HepG2 (cell line): Measurements from ENCODE around the gene OPN1MW3. TPM values are rescaled to one million over a fixed set of nuclear protein-coding genes. Genes with fewer than 3 reads are reported as not detected.
"Not testable (repeated sequence)": the region's sequence is repeated elsewhere in the genome, so short reads cannot be mapped to it uniquely, and the experiment has no call there.

Experiments used
- ATAC-seq: fragments of 200-7000 bp; cut with Tn5 transposase; 3 replicates; pipeline ENCODE4 v1.9.1; 2020; ENCODE audit warnings: mild to moderate bottlenecking, moderate library complexity
- BruUV-seq: library from RNA; stranded (reverse); fragments of 400-500 nt; replicated peaks from 2 replicates; lab custom pipeline; 2021; lab: Mats Ljungman, UMichigan
- CTCF ChIA-PET: fragments of 300-600 bp; formaldehyde crosslinking; extraction: SDS; loops from one replicate; lab custom pipeline; 2021; ENCODE audit warnings: low total read pairs, inconsistent platforms, low intra/inter-chr PET ratio; lab: Yijun Ruan, JAX
- POLR2A ChIA-PET: fragments of 350-600 bp; sonication (Branson Sonifier 250); formaldehyde crosslinking; loops from one replicate; lab custom pipeline; 2020; ENCODE audit warnings: antibody characterized with exemption, inconsistent platforms; lab: Yijun Ruan, JAX
- DNase-seq: peaks from one replicate; pipeline ENCODE4 v3.0.0-alpha.2; 2015; ENCODE audit warnings: low spot score
- FAIRE-seq: peaks from 3 replicates; lab custom pipeline; 2011; peaks lifted over from hg19 to GRCh38; lab: Jason Lieb, UNC
- H2AFZ ChIP-seq: one replicate; pipeline ENCODE4 v1.6.1; 2011; ENCODE audit warnings: low read length, inconsistent platforms
- H3K27ac ChIP-seq: fragments of 300-600 bp; 3 replicates; pipeline ENCODE4 v1.8.0; 2011; ENCODE audit warnings: mixed run types, mild to moderate bottlenecking, mixed read lengths, low read length, inconsistent platforms; ENCODE audit not compliant: insufficient read depth; ENCODE audit errors: extremely low read length
- H3K27me3 ChIP-seq, 2 experiments: fragments of 200-600 bp in 1 of 2; 2 replicates in 1 of 2; 3 replicates in 1 of 2; pipeline versions ENCODE4 v1.6.0 to v1.8.0; 2011; ENCODE audit warnings: low read length in 2 of 2, mild to moderate bottlenecking in 2 of 2, moderate library complexity in 2 of 2, inconsistent platforms in 1 of 2; ENCODE audit not compliant: insufficient read depth in 2 of 2, control insufficient read depth in 1 of 2
- H3K36me3 ChIP-seq, 2 experiments: fragments of 200-600 bp in 1 of 2; replicated peaks in 1 of 2; 2 replicates in 1 of 2; 3 replicates in 1 of 2; pipeline versions ENCODE4 v1.5.1 to v1.8.0; 2011; ENCODE audit warnings: low read length in 2 of 2, inconsistent platforms in 1 of 2; ENCODE audit not compliant: insufficient read depth in 2 of 2, control insufficient read depth in 1 of 2
- H3K4me1 ChIP-seq: 2 replicates; pipeline ENCODE4 v1.5.1; 2012; ENCODE audit warnings: low read length, inconsistent platforms; ENCODE audit not compliant: insufficient read depth
- H3K4me2 ChIP-seq: 2 replicates; pipeline ENCODE4 v1.6.0; 2011; ENCODE audit warnings: low read depth, low read length, inconsistent platforms
- H3K4me3 ChIP-seq, 3 experiments: fragments of 200-600 bp in 1 of 3; sonication (generic), shearing (Covaris generic) in 1 of 3; replicated peaks in 1 of 3; 2 replicates each; pipeline ENCODE4 v1.5.1; 2011 to 2016; ENCODE audit warnings: low read length in 3 of 3, inconsistent platforms in 2 of 3, low read depth in 2 of 3, mild to moderate bottlenecking in 2 of 3, control low read depth in 1 of 3, mixed read lengths in 1 of 3; ENCODE audit not compliant: insufficient read depth in 1 of 3
- H3K79me2 ChIP-seq: one replicate; pipeline ENCODE4 v1.6.1; 2011; ENCODE audit warnings: low read length, inconsistent platforms; ENCODE audit not compliant: insufficient read depth
- H3K9ac ChIP-seq: 2 replicates; pipeline ENCODE4 v1.6.0; 2011; ENCODE audit warnings: mild to moderate bottlenecking, low read depth, low read length, inconsistent platforms; ENCODE audit not compliant: insufficient read depth
- H3K9me3 ChIP-seq: 2 replicates; pipeline ENCODE4 v1.5.1; 2012; ENCODE audit warnings: mild to moderate bottlenecking, low read length
- H4K20me1 ChIP-seq: 2 replicates; pipeline ENCODE4 v1.6.0; 2011; ENCODE audit warnings: inconsistent platforms, mild to moderate bottlenecking, low read length, moderate library complexity; ENCODE audit not compliant: insufficient read depth
- WGBS: methylation state at CpG from one replicate; pipeline ENCODE4 v1.1.6; 2017; ENCODE audit warnings: low lambda C conversion rate; 5-methylcytosine and 5-hydroxymethylcytosine counted together
- in situ Hi-C: cut with HindIII; loops from 2 replicates; pipeline ENCODE4 v1.10.0; 2017; ENCODE audit warnings: low pct_unique_long_range_greater_than_20kb; ENCODE audit not compliant: extremely low pct_ligation_motif_present
- intact Hi-C: fragments of 100-400 bp; cut with micrococcal nuclease; formaldehyde crosslinking; loops from one replicate; pipeline ENCODE4 v1.10.0; 2022; ENCODE audit not compliant: unreplicated experiment
- polyA plus RNA-seq, 8 experiments: library from polyadenylated mRNA; depleted of rRNA in 3 of 8; stranded (reverse) in 7 of 8; unstranded in 1 of 8; fragments of >200 nt; fragmentation: Illumina TruSeq in 4 of 8; extraction: Trizol in 4 of 8; gene quantifications; 2 replicates each; pipeline versions ENCODE4 v1.2.1 to v1.2.3, GENCODE V29; 2011 to 2016; ENCODE audit warnings: low read depth in 4 of 8, missing spikeins in 1 of 8, mixed read lengths in 1 of 8; ENCODE audit not compliant: insufficient read depth in 1 of 8
- total RNA-seq, 5 experiments: library from RNA; depleted of rRNA; stranded (reverse); fragments of >200 nt; fragmentation: Illumina TruSeq; extraction: Trizol; gene quantifications; 2 replicates each; pipeline ENCODE4 v1.2.3, GENCODE V29; 2016; ENCODE audit warnings: low read depth in 1 of 5

The OPN1MW3 gene
- total and polyA plus RNA-seq, 2 of the 13 experiments (the other 11 are each of a cell fraction or from before 2014, with no cell fraction given): not detected

DNA sequence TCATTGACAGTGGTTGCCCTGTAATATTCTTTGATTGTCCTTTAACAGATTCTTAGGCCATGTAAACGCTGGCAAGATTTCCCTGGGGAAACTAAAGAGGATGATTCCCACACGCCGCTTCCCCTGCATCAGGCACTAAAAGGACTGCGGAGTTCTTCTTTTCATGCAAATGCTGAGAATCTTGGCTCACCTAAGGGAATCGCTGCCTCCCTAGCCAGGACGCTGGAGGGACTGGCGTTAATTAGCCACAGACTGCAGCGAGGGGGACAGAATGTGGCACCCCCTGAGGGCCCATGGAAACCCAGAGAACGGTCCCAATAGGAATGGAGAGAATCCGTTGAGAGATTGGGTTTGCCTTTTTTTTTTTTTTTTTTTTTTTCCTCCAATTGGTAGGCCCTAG, 45.9 kb upstream of the OPN1MW3 start:
- H3K79me2 ChIP-seq, H3K36me3 ChIP-seq, in situ Hi-C loops, BruUV-seq, H3K4me2 ChIP-seq, intact Hi-C loops, H3K27ac ChIP-seq, ATAC-seq, POLR2A ChIA-PET, CTCF ChIA-PET, H4K20me1 ChIP-seq, H3K27me3 ChIP-seq, FAIRE-seq, H3K4me1 ChIP-seq, H3K9me3 ChIP-seq, H3K4me3 ChIP-seq, H2AFZ ChIP-seq, H3K9ac ChIP-seq, DNase-seq: not testable (repeated sequence)
- no CpG with 5 or more reads among the region's 10 CpGs for WGBS

DNA sequence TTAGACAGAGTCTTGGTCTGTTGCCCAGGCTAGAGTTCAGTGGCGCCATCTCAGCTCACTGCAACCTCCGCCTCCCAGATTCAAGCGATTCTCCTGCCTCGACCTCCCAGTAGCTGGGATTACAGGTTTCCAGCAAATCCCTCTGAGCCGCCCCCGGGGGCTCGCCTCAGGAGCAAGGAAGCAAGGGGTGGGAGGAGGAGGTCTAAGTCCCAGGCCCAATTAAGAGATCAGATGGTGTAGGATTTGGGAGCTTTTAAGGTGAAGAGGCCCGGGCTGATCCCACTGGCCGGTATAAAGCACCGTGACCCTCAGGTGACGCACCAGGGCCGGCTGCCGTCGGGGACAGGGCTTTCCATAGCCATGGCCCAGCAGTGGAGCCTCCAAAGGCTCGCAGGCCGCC, 37.9 kb upstream of the OPN1MW3 start, which contains the start of gene OPN1MW2:
Gene OPN1MW2 (plus strand): TSS at position 301 of the 400 bp plus-strand sequence. CDS start 60 bp downstream, at position 361.
- BruUV-seq, H3K27me3 ChIP-seq, FAIRE-seq, H3K4me3 ChIP-seq, H3K79me2 ChIP-seq, H2AFZ ChIP-seq, H3K4me2 ChIP-seq, H3K36me3 ChIP-seq, H3K9ac ChIP-seq, H3K27ac ChIP-seq, DNase-seq, POLR2A ChIA-PET, ATAC-seq, H3K4me1 ChIP-seq, H3K9me3 ChIP-seq, in situ Hi-C loops, intact Hi-C loops, CTCF ChIA-PET, H4K20me1 ChIP-seq: not testable (repeated sequence)
- WGBS: no CpG with 5 or more reads among the region's 16 CpGs

DNA sequence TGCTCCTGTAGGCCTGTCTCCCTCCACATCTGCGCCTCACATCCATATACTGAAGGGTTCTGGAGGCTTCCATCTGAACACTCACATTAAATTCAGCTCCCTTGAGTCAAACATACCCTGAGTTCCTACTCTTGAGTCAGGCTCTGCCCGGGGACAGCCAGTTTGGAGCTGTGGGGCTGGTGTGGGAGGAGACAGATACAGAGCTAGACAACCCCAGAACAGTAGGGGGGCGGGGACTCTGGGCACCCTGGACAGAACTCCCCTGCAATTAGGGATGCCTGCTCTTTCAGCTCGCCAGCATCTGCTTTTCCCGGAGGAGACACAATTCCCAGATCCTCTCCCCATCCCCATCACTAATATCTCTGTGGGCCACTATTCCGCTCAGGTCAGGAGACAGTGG, 32.1 kb upstream of the OPN1MW3 start:
- H3K4me2 ChIP-seq, H3K9ac ChIP-seq, H3K9me3 ChIP-seq, DNase-seq, intact Hi-C loops, H3K4me3 ChIP-seq, H3K27ac ChIP-seq, H2AFZ ChIP-seq, H3K79me2 ChIP-seq, BruUV-seq, ATAC-seq, CTCF ChIA-PET, H3K27me3 ChIP-seq, H3K36me3 ChIP-seq, POLR2A ChIA-PET, FAIRE-seq, in situ Hi-C loops, H4K20me1 ChIP-seq, H3K4me1 ChIP-seq: not testable (repeated sequence)
- no CpG with 5 or more reads among the region's 6 CpGs for WGBS

DNA sequence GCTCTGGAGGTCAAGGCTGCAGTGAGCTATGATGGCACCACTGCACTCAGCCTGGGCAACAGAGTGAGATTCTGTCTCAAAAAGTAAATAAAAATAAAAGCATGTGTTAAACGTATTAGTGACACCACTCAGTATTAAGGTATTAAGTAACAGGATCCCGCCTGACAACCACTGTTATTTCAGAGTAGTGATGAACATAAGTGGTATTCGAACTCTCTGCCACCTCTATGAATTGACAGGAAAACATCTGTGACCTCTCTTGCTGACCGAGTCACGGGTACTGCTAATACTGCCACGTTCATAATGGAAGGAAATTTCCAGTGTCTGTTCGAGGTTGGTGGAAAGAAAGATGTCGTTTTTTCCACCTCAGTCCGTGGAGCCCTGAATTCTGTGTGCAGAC, 30.7 kb upstream of the OPN1MW3 start:
- H3K4me2 ChIP-seq, FAIRE-seq: not testable (repeated sequence)

More for the DNA sequence above, 30.7 kb upstream of the OPN1MW3 start:
- H2AFZ ChIP-seq, H3K27me3 ChIP-seq, H4K20me1 ChIP-seq, H3K4me1 ChIP-seq, H3K9ac ChIP-seq, intact Hi-C loops, H3K79me2 ChIP-seq, in situ Hi-C loops, H3K4me3 ChIP-seq, CTCF ChIA-PET, H3K27ac ChIP-seq, H3K9me3 ChIP-seq, BruUV-seq, DNase-seq, ATAC-seq, POLR2A ChIA-PET, H3K36me3 ChIP-seq: not testable (repeated sequence)
- WGBS: no CpG with 5 or more reads among the region's 9 CpGs
